Ovary (tissue), 9 donors: ENCODE data around the gene HAPSTR1. TPM values are rescaled to one million over a fixed set of nuclear protein-coding genes. Genes with fewer than 3 reads are reported as not detected.

ENCODE experiments used
- DNase-seq, 5 donors: peaks; one replicate each; pipeline ENCODE4 v3.0.0-alpha.2; 2019 to 2020
- H3K27ac ChIP-seq, 2 donors: fragments of 200-600 bp; one replicate each; pipeline versions ENCODE4 v1.5.1 to v1.8.0; 2019 to 2022
- H3K27me3 ChIP-seq: fragments of 200-600 bp; one replicate; pipeline ENCODE4 v1.8.0; 2022
- H3K36me3 ChIP-seq: fragments of 200-600 bp; sonication (generic); one replicate; pipeline ENCODE4 v1.5.1; 2019
- H3K4me1 ChIP-seq: one replicate; pipeline ENCODE4 v1.8.1; 2013; ENCODE audit warnings: mild to moderate bottlenecking, moderate library complexity; ENCODE audit not compliant: insufficient read depth
- H3K4me3 ChIP-seq: fragments of 200-600 bp; sonication (generic); one replicate; pipeline ENCODE4 v1.5.1; 2017
- H3K9me3 ChIP-seq, 2 donors: fragments of 200-600 bp in 1 of 2; sonication (generic) in 1 of 2; one replicate each; pipeline versions ENCODE4 v1.5.1 to v1.8.1; 2013 to 2019; ENCODE audit warnings: mild to moderate bottlenecking in 1 of 2, moderate library complexity in 1 of 2
- CTCF ChIP-seq, 3 donors: fragments of 450-650 bp in 2 of 3; fragments of 200-600 bp in 1 of 3; IDR thresholded peaks; one replicate each; pipeline versions ENCODE4 v1.5.1 to v1.8.0; 2016 to 2022; ENCODE audit warnings: antibody characterized with exemption in 3 of 3, mild to moderate bottlenecking in 1 of 3
- EP300 ChIP-seq: sonication (generic); formaldehyde crosslinking; IDR thresholded peaks from one replicate; pipeline ENCODE4 v1.6.1; 2017; ENCODE audit warnings: antibody characterized with exemption
- POLR2A ChIP-seq: fragments of 450-650 bp; IDR thresholded peaks from one replicate; pipeline ENCODE4 v1.6.1; 2017; ENCODE audit warnings: antibody characterized with exemption, mild to moderate bottlenecking, moderate library complexity
- WGBS, 3 donors: extraction: QIAGEN DNeasy Blood & Tissue Kit in 1 of 3; methylation state at CpG; one replicate each; pipeline versions ENCODE4 v1.1.5 to v1.1.7; 2013 to 2017; 5-methylcytosine and 5-hydroxymethylcytosine counted together
- intact Hi-C, 4 donors: fragments of 100-400 bp; cut with DNase I; formaldehyde crosslinking; loops; one replicate each; pipeline versions ENCODE4 v1.11.0 to v1.15.1; 2022 to 2023
- polyA plus RNA-seq, 2 donors: library from polyadenylated mRNA; stranded (reverse); fragments of 200-250 nt in 1 of 2; fragments of 350-450 nt in 1 of 2; fragmentation: Illumina TruSeq in 1 of 2; extraction: RNeasy Lipid Tissue Mini Kit (QIAGEN cat#74804) in 1 of 2; gene quantifications; one replicate each; pipeline ENCODE4 v1.2.3, GENCODE V29; 2013 to 2014
- total RNA-seq, 7 donors: library from RNA; depleted of rRNA in 2 of 7; stranded (reverse); fragments of >200 nt in 2 of 7; fragmentation: NEBNext Ultra II Directional in 3 of 7; extraction: Animal tissue kit (Norgen Biotek cat#: 25700) in 3 of 7; gene quantifications; one replicate each; pipeline versions ENCODE4 v1.1.0 to v1.2.4, GENCODE V29; 2016 to 2023
- donor health status: DM: no; HTN: no; CAD: no; lungs with moderate emphysema.
- donor health status: DM: no; HTN: no; CAD: no.
- donor health status: Bipolar disorder and iron deficiency.
- donor health status: DM: yes; HTN: yes; CAD: no.
- donor health status: DM: no; HTN: no; CAD: no.
- donor health status: DM: yes; HTN: yes; CAD: no.

The HAPSTR1 gene
- total and polyA plus RNA-seq, 9 donors = 15.7 to 76.1 (median 48.0) TPM

DNA sequence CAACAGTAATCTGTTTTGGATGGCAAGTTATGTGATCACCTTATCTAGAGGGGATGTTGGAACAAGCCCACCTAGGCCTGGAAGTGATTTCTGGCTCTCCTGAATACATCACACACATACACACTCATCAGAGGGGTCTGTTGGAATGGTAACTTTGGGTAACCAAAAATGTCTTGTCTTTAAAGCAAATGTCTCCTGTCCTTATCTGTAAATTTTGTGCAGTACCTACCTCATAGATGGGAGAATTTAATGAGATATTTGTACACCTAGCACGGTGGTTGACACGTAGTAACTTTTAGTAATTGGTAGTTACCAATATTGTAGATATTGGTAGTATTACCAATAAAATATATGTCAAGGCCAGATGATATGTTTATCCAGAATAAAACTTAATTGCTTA is 24.7 kb downstream of the HAPSTR1 start:
- H3K4me1 ChIP-seq = peaks cover 6% of the 10 kb centered on the region
- intact Hi-C loops = no loop called here
- H3K4me3 ChIP-seq = no peak overlapping the region
- no peak overlapping the region for H3K27ac ChIP-seq
- no peaks in the 10 kb centered on the region for H3K9me3 ChIP-seq
- no peaks in the 10 kb centered on the region for H3K36me3 ChIP-seq
- TF ChIP-seq POLR2A (no peak), EP300 (no peak), CTCF (IDR thresholded peaks at IDR 0.05) (no peak)
- no peak for DNase-seq
- WGBS, 3 donors = 97 to 99% (median 98%) methylated on average over 2 of the region's 2 CpGs
- H3K27me3 ChIP-seq = no peaks in the 10 kb centered on the region

DNA sequence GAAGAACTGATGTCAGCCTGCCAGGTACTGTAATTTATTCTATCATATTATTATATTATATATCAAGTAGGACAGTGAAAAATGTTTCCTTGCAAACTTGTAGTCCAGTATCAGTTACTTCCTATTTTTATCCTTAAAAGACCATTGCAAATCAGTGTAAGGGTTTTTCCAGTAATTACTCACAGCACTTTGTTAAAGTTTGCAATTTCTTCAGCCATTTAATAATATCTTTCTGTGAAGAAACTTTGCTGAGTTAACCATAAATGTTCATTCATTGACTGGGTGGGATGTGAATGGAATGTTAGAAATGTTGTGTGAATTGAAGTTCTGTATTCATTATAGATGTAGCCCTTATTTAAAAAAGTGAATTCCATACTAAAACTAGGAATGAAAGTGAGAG is 26.7 kb downstream of the HAPSTR1 start:
- Histone ChIP-seq H3K27me3 (no peaks in the 10 kb centered on the region), H3K4me3 (no peak overlapping the region), H3K36me3 (no peaks in the 10 kb centered on the region), H3K9me3 (no peaks in the 10 kb centered on the region), H3K27ac (no peak overlapping the region), H3K4me1 (peaks cover 2% of the 10 kb centered on the region)
- intact Hi-C loops = no loop called here
- DNase-seq = no peak
- no peak for TF ChIP-seq EP300

DNA sequence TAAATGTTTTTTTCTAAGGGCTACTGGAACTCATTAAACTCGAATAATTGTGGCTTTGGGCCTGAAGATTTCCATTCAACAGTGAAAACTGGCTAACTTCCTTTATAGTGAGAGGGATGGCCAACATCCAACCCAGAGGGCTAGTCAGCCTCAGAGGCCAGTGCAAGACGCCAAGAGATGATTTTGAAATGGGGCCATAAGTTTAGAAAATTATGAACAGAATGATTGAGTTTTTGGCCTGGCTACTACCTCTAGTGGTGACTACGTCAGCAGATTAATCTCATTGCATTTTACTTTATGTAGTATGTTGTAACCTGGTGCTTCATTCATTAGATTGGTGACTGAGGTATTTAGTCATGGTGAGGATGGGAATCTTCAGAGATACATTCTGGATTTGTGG is 28.4 kb downstream of the HAPSTR1 start:
- Histone ChIP-seq H3K4me1 (no peaks in the 10 kb centered on the region), H3K27ac (no peak overlapping the region), H3K36me3 (no peaks in the 10 kb centered on the region), H3K9me3 (no peaks in the 10 kb centered on the region), H3K4me3 (no peak overlapping the region), H3K27me3 (no peaks in the 10 kb centered on the region)
- TF ChIP-seq CTCF (IDR thresholded peaks at IDR 0.05) (no peak), POLR2A (no peak), EP300 (no peak)
- WGBS, 3 donors = 10 to 21% (median 11%) methylated on average over 3 of the region's 3 CpGs
- DNase-seq = peak in 1 of 5 donors; percentile 66
- intact Hi-C loops = no loop called here

- TF ChIP-seq EP300 = no peak
- TF ChIP-seq CTCF (IDR thresholded peaks at IDR 0.05) = no peak
- no peak for TF ChIP-seq POLR2A
- H3K4me3 ChIP-seq = no peak overlapping the region
- H3K27ac ChIP-seq = no peak overlapping the region
- no peaks in the 10 kb centered on the region for H3K27me3 ChIP-seq
- no peaks in the 10 kb centered on the region for H3K4me1 ChIP-seq
- WGBS, 3 donors = 82 to 85% (median 84%) methylated on average over 5 of the region's 5 CpGs
- H3K36me3 ChIP-seq = no peaks in the 10 kb centered on the region
- no peak for DNase-seq
- no peaks in the 10 kb centered on the region for H3K9me3 ChIP-seq
- intact Hi-C loops = no loop called here
Observed at GRCh38 chr16:9122342-9122741, 30.9 kb downstream of the HAPSTR1 start.

DNA sequence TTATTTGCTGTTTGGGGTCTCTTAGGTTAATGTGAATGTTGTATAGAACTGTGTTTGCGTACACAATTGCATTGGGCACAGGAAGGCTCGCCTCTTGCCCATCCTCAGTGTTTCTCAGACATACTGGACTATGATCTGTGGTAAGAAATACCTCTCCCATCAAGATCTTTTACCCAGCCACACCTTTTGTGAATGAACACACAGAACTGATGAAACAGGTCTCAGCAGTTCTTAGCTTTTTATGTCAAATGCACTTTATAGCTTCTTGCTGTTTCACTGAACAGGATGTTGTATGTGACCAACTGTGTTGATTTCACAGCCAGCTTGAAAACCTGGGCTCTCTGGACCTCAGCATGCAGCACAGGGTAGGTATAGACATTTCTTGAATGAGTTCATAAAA is 31.5 kb downstream of the HAPSTR1 start:
- no peak for TF ChIP-seq CTCF (IDR thresholded peaks at IDR 0.05)
- TF ChIP-seq POLR2A = no peak
- TF ChIP-seq EP300 = no peak
- no peak for DNase-seq
- Histone ChIP-seq H3K4me3 (no peak overlapping the region), H3K27ac (no peak overlapping the region), H3K4me1 (no peaks in the 10 kb centered on the region), H3K27me3 (no peaks in the 10 kb centered on the region), H3K9me3 (no peaks in the 10 kb centered on the region), H3K36me3 (no peaks in the 10 kb centered on the region)
- intact Hi-C loops = no loop called here
- WGBS, 3 donors = 74 to 100% (median 96%) methylated on average over 2 of the region's 2 CpGs
